GM18511 (cell line): ENCODE data around the gene NPFF.

Experiments
- ATAC-seq: cut with Tn5 transposase; IDR thresholded peaks from one replicate; pipeline ENCODE4 v1.9.1; 2021; ENCODE audit warnings: mild to moderate bottlenecking, moderate library complexity; ENCODE audit not compliant: unreplicated experiment

NPFF gene

GRCh38 chr12:53514628-53515290, 7.5 kb upstream of the NPFF start:
- no peak for ATAC-seq

DNA sequence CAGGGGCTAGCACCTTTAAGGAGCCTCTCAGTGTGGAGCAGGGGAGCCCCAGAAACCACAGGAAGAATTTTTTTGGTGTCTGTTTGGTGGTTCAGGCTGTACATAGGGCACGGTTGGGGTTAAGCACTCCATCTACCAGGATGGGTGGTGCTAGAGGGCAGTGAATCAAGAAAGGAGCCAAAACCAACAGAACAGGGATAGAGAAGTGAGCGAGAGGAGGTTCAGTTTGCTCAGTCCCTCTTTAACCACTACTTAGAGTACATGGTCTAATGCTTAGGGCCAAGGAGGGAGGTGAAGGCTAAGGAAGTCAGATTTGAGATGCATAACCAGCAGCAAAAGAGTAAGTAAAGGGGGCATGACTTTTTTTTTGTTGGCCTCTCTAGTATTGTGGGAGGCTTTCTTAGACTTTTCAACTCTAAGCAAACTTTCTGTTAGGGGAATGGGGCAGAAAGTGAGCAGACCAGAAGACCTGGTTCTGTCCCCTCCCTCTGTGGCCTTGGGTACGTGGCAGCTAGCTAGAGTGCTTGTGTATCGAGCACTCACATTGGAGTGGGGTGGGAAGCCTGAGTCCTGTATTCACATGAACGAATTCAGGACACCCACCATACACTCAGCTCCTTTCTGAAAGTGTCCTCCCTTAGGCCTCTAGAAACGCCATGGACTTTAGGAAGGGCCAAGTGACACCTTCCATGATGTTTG, 6.6 kb upstream of the NPFF start:
- no peak for ATAC-seq

DNA sequence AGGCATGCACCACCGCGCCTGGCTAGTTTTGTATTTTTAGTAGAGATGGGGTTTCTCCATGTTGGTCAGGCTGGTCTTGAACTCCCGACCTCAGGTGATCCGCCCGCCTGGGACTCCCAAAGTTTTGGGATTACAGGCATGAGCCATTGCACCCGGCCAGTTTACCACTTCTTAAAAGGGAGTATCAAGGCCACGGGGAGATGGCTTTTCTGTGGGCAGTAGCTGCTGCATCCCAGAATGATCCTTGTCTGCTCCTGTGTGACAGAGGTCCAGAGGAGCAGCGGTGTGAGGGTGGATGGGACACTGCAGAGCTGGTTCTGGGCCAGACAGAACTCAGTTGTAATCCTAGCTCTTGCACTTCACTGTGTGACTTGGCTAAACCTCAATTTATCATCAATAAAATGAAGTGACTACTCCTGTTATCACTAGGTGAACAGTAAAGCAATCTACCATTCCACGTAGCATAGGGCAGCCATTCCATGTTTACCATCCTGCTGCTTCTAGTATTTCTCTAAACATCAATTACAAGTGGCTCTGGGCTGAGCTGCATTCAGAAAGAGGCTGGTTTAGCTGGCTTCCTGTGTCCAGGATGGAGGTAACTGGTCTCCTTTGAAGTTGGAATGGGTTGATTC, 3.0 kb upstream of the NPFF start:
- no peak for ATAC-seq

DNA sequence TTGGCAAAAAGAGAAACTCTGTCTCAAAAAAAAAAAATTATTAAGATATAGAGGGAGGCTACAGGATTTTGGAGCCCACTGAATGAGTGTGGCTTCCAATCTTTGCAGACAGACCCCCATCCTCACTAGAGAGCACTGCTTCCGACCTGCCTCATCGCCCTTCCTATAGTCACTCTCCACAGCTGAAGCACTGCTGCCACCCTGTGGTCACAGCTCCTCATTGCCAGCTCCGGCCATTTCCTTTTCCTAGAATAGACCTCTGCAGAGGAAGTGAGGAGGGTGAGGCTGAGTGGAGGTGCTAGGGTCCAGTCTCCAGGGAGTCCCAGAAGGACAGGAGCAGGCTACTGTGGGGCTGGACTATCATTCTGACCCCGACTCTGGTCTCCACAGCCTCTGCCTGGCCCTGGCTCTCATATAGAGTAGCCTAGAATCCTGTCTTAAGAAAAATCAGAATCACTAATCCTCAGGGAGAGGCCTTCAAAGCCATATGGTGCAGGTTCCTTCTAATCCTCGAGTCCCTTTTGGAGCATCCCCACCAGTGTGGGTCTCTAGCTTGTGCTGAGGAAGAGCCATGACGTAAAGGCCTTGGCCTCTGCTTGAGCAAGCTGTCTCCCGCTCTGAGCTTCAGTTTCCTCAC, 1.4 kb upstream of the NPFF start:
- peak; percentile 91 for ATAC-seq

DNA sequence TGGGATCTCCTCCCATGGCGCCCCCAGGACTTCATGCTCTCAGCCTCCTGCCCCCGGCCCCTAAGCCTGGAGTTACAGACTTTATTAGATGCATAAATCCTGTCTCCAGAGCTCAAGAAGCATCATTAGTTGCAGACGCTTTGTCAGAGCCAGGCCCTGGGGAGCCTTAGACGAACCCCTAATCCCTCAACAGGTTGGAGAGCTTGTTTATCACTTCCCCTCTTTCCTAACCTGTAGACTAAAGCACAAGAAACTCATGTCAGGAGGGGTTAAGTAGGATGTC, 260 bp upstream of the NPFF start:
- ATAC-seq: no peak

GRCh38 chr12:53506450-53506785, 866 bp downstream of the NPFF start:
- ATAC-seq: no peak

- ATAC-seq: no peak
These were observed 1.5 kb downstream of the NPFF start for GRCh38 chr12:53505555-53506449.

DNA sequence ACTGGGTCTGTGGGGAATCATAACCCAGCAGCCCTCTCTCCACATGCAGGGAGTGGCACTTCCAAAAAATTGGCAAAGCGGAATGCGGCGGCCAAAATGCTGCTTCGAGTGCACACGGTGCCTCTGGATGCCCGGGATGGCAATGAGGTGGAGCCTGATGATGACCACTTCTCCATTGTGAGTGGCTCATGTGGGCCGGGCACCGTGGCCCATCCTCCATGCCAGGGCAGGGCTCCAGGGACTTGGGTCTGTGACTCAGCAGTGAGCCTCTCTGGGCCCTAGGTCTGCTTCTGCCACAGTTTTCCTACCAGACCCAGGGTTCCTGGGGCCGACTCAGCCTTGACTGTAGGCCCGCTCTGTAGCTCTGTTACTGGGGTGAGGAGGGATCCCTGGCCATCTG, 2.2 kb downstream of the NPFF start:
- no peak for ATAC-seq

DNA sequence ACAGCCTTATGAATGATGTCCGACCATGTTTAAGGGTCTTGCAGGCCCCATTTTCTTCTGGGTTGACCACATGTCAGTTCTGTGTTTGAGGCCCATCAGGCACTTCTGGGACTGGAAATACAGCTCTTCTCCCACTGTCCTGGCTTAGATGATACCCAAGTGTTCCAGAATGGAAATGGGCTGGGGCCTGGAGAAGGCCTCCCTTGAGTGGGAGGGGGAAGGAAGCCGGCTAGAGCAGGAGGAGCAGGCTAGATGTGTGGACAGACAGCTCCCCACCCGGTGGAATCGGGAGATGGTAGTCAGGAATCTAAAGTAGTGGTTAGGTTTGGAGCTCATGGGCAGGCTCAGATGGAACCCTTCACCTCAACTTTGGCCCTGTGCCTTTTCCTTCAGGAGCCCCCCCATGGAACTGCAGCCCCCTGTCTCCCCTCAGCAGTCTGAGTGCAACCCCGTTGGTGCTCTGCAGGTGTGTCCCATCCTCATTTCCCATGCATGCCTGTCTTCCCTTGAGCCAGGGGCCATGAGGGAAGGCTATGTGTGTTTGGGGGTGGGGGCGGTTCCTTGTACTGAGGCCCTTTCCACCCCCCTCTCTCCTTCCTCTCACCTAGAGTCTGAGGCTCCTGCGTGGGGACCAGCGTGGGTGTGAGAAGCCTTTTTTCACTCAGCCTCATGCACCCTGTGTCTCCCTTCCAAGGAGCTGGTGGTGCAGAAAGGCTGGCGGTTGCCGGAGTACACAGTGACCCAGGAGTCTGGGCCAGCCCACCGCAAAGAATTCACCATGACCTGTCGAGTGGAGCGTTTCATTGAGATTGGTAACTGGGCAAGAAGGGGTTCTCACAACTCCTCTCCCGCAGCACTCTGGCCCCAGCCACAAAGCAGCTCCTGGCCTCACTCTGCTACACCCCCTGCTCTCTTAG, 3.0 kb downstream of the NPFF start:
- ATAC-seq: no peak

DNA sequence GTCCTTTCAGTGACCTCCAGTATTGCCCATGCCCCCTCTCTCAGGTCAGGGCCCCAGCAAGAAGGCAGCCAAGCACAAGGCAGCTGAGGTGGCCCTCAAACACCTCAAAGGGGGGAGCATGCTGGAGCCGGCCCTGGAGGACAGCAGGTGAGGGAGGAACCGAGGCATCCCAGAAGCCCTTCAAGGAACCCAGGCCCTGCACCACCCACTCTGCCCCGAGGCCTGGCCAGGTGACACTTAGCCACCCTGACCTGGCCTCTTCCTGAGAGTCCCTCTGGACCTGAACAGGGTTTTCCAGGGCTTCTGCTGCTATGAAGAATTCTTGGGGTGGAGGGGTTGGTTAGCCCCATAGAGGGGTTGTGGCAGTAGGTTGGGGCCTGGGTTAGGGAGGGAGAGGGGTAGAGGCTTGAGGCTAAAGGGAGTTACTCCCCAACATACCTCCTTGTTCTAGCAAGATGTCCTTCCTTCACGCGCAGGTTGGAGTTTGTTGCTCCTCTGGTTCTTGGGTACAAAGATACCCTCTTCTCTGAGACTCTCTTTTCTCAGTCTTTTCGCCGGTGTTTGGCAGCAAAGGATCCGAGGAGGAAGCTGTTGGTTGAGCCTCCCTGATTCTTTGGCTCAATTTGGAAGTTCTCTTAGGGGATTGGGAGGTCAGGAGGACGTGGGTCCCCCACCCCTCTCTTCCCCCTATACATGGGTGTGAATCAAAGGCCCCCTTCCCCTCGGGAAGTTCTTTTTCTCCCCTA, 4.1 kb downstream of the NPFF start:
- no peak for ATAC-seq

DNA sequence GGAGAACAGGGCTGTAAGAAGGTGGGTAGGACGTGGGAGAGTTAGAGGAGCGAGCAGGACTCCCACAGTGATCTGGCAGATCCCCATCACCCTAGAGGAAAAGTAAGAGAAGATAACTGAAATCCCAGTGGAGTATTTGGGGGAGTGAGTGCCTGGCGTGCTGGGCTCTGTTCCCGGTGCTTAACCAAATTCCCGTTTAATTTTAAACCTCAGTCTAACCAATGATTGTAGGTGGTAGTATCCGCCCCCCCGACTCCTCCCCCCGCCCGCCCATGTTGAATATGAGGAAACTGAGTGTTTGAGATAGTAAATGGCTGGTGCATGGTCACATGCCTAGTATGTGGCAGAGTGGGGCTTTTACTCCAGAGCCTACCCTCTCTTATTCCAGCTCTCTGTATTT, 5.0 kb downstream of the NPFF start:
- no peak for ATAC-seq

- no peak for ATAC-seq
These were observed 5.6 kb downstream of the NPFF start for GRCh38 chr12:53501615-53502181.

- peak; percentile 82 for ATAC-seq
These were observed 6.3 kb downstream of the NPFF start, which contains the start of gene TARBP2 for GRCh38 chr12:53500776-53501614. Gene TARBP2, plus strand, starts transcription at chr12:53501283. Its CDS starts 126 bp downstream, at chr12:53501409.

DNA sequence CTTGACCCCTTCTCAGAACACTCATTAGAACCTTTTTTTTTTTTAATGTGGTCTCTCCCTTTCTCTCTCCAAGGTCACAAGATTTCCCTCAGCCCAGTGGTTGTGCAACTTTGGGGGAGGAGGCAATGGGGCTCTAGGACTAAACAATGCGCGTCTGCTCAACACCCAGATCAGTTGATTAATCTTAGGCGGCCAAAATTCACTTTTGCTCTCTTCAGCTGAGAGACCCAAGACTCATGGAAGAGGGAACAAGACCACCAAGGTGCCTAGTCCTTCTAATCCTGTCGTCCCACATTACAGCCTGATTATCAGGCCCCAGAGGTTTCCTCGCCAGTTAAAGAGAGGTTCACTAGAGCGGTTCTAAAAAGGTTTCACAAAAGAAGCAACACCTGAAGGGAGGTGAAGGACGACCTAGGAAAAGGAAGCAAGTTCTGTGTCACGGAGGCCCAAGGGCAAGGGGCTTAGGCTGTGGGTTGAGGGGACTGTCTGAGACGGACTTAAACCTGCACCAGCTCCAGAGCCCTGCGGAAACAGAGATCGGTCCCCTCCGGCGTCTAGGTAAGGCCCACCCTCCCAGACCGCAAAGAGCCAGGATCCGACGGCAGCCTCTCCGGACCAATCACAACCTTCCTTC, 7.0 kb downstream of the NPFF start:
- ATAC-seq: no peak

GRCh38 chr12:53499266-53500141, 7.8 kb downstream of the NPFF start, which contains the start of gene MAP3K12:
Gene MAP3K12, minus strand, starts transcription at chr12:53499458. Its CDS starts 12,067 bp downstream, at chr12:53487391.
- no peak for ATAC-seq

GRCh38 chr12:53498235-53498630, 9.1 kb downstream of the NPFF start:
- no peak for ATAC-seq
